Stimulated activated naive CD8-positive, alpha-beta T cell treated with anti-CD3 and anti-CD28 coated beads, Interleukin-15, Interleukin-2, amounts not matched to agents 100 ng/mL and 50 ng/mL, for 24 hours (primary cell): ENCODE data around the gene SIK3.
"Not testable (repeated sequence)": the region's sequence is repeated elsewhere in the genome, so short reads cannot be mapped to it uniquely, and the experiment has no call there.

ENCODE experiments used
- H3K27ac Mint-ChIP-seq: one replicate; pipeline ENCODE4 v1.8.0; 2021; ENCODE audit warnings: mild to moderate bottlenecking, mixed read lengths
- H3K27me3 Mint-ChIP-seq: one replicate; pipeline ENCODE4 v1.8.0; 2021; ENCODE audit warnings: mixed read lengths
- H3K36me3 Mint-ChIP-seq: one replicate; pipeline ENCODE4 v1.8.0; 2021; ENCODE audit warnings: low read depth, mixed read lengths
- H3K4me1 Mint-ChIP-seq: one replicate; pipeline ENCODE4 v1.8.0; 2021; ENCODE audit warnings: low read depth, mixed read lengths
- H3K4me3 Mint-ChIP-seq: one replicate; pipeline ENCODE4 v1.8.0; 2021; ENCODE audit warnings: mild to moderate bottlenecking, mixed read lengths
- H3K9me3 Mint-ChIP-seq: one replicate; pipeline ENCODE4 v1.8.0; 2021; ENCODE audit warnings: mixed read lengths

SIK3 gene

GRCh38 chr11:117054382-117054781, 43.8 kb downstream of the SIK3 start:
- Mint-ChIP-seq H3K27me3 (no peaks in the 10 kb centered on the region), H3K9me3 (no peaks in the 10 kb centered on the region)

GRCh38 chr11:117052196-117053149, 45.8 kb downstream of the SIK3 start:
- H3K9me3 Mint-ChIP-seq = no peaks in the 10 kb centered on the region
- no peak overlapping the region for H3K27ac Mint-ChIP-seq
- peaks cover 10% of the 10 kb centered on the region for H3K36me3 Mint-ChIP-seq
- H3K4me1 Mint-ChIP-seq = peaks cover 9% of the 10 kb centered on the region
- H3K27me3 Mint-ChIP-seq = no peaks in the 10 kb centered on the region
- no peak overlapping the region for H3K4me3 Mint-ChIP-seq

More at GRCh38 chr11:117054382-117054781, 43.8 kb downstream of the SIK3 start:
- Mint-ChIP-seq H3K4me1 (peaks cover 28% of the 10 kb centered on the region), H3K27ac (no peak overlapping the region), H3K4me3 (no peak overlapping the region), H3K36me3 (peaks cover 12% of the 10 kb centered on the region)

- not testable (repeated sequence) for H3K4me3 Mint-ChIP-seq, H3K27ac Mint-ChIP-seq, H3K36me3 Mint-ChIP-seq, H3K9me3 Mint-ChIP-seq, H3K27me3 Mint-ChIP-seq
- H3K4me1 Mint-ChIP-seq = peaks cover 17% of the 10 kb centered on the region
Observed at GRCh38 chr11:117050121-117050520, 48.1 kb downstream of the SIK3 start.

GRCh38 chr11:117046627-117047026, 51.6 kb downstream of the SIK3 start:
- not testable (repeated sequence) for H3K27me3 Mint-ChIP-seq, H3K4me3 Mint-ChIP-seq, H3K27ac Mint-ChIP-seq, H3K9me3 Mint-ChIP-seq
- Mint-ChIP-seq H3K4me1 (peaks cover 50% of the 10 kb centered on the region), H3K36me3 (peaks cover 17% of the 10 kb centered on the region)

GRCh38 chr11:117045956-117046355, 52.3 kb downstream of the SIK3 start:
- no peak overlapping the region for H3K27ac Mint-ChIP-seq
- no peak overlapping the region for H3K4me3 Mint-ChIP-seq
- H3K27me3 Mint-ChIP-seq = no peaks in the 10 kb centered on the region
- H3K36me3 Mint-ChIP-seq = peaks cover 17% of the 10 kb centered on the region
- H3K9me3 Mint-ChIP-seq = no peaks in the 10 kb centered on the region
- peaks cover 54% of the 10 kb centered on the region for H3K4me1 Mint-ChIP-seq

- Mint-ChIP-seq H3K27me3 (no peaks in the 10 kb centered on the region), H3K9me3 (no peaks in the 10 kb centered on the region), H3K4me1 (peaks cover 56% of the 10 kb centered on the region), H3K4me3 (no peak overlapping the region), H3K27ac (no peak overlapping the region), H3K36me3 (peaks cover 14% of the 10 kb centered on the region)
Observed at GRCh38 chr11:117045196-117045595, 53.0 kb downstream of the SIK3 start.

GRCh38 chr11:117044287-117045035, 53.8 kb downstream of the SIK3 start:
- H3K9me3 Mint-ChIP-seq = no peaks in the 10 kb centered on the region
- H3K27ac Mint-ChIP-seq = peak overlapping the region; percentile 26
- H3K36me3 Mint-ChIP-seq = peaks cover 14% of the 10 kb centered on the region
- peaks cover 63% of the 10 kb centered on the region for H3K4me1 Mint-ChIP-seq
- no peaks in the 10 kb centered on the region for H3K27me3 Mint-ChIP-seq
- H3K4me3 Mint-ChIP-seq = no peak overlapping the region

- no peak overlapping the region for H3K4me3 Mint-ChIP-seq
- H3K36me3 Mint-ChIP-seq = peaks cover 11% of the 10 kb centered on the region
- no peaks in the 10 kb centered on the region for H3K9me3 Mint-ChIP-seq
- H3K27me3 Mint-ChIP-seq = no peaks in the 10 kb centered on the region
- no peak overlapping the region for H3K27ac Mint-ChIP-seq
- H3K4me1 Mint-ChIP-seq = peaks cover 79% of the 10 kb centered on the region
Observed at GRCh38 chr11:117042689-117043088, 55.5 kb downstream of the SIK3 start.

- H3K36me3 Mint-ChIP-seq = peaks cover 8% of the 10 kb centered on the region
- H3K27ac Mint-ChIP-seq = peak overlapping the region; percentile 42
- no peaks in the 10 kb centered on the region for H3K9me3 Mint-ChIP-seq
- H3K27me3 Mint-ChIP-seq = no peaks in the 10 kb centered on the region
- H3K4me1 Mint-ChIP-seq = peaks cover 82% of the 10 kb centered on the region
- no peak overlapping the region for H3K4me3 Mint-ChIP-seq
Observed at GRCh38 chr11:117039900-117040299, 58.3 kb downstream of the SIK3 start.

- H3K9me3 Mint-ChIP-seq = no peaks in the 10 kb centered on the region
- peak overlapping the region; percentile 21 for H3K27ac Mint-ChIP-seq
- H3K36me3 Mint-ChIP-seq = peaks cover 6% of the 10 kb centered on the region
- H3K27me3 Mint-ChIP-seq = no peaks in the 10 kb centered on the region
- H3K4me1 Mint-ChIP-seq = peaks cover 76% of the 10 kb centered on the region
- no peak overlapping the region for H3K4me3 Mint-ChIP-seq
Observed at GRCh38 chr11:117039270-117039669, 59.0 kb downstream of the SIK3 start.

- peak overlapping the region; percentile 27 for H3K27ac Mint-ChIP-seq
- no peaks in the 10 kb centered on the region for H3K36me3 Mint-ChIP-seq
- H3K27me3 Mint-ChIP-seq = no peaks in the 10 kb centered on the region
- no peaks in the 10 kb centered on the region for H3K9me3 Mint-ChIP-seq
- peaks cover 72% of the 10 kb centered on the region for H3K4me1 Mint-ChIP-seq
- H3K4me3 Mint-ChIP-seq = peak overlapping the region; percentile 1
Observed at GRCh38 chr11:117037975-117038350, 60.3 kb downstream of the SIK3 start.

- Mint-ChIP-seq H3K9me3 (no peaks in the 10 kb centered on the region), H3K4me1 (peaks cover 66% of the 10 kb centered on the region), H3K27ac (peak overlapping the region; percentile 27), H3K27me3 (no peaks in the 10 kb centered on the region), H3K36me3 (no peaks in the 10 kb centered on the region), H3K4me3 (no peak overlapping the region)
Observed at GRCh38 chr11:117037279-117037974, 60.8 kb downstream of the SIK3 start.

GRCh38 chr11:117034901-117035300, 63.3 kb downstream of the SIK3 start:
- peaks cover 54% of the 10 kb centered on the region for H3K4me1 Mint-ChIP-seq
- peaks cover 5% of the 10 kb centered on the region for H3K36me3 Mint-ChIP-seq
- H3K27ac Mint-ChIP-seq = no peak overlapping the region
- no peaks in the 10 kb centered on the region for H3K27me3 Mint-ChIP-seq
- no peak overlapping the region for H3K4me3 Mint-ChIP-seq
- H3K9me3 Mint-ChIP-seq = no peaks in the 10 kb centered on the region

GRCh38 chr11:117026593-117027330, 71.5 kb downstream of the SIK3 start:
- Mint-ChIP-seq H3K27me3 (no peaks in the 10 kb centered on the region), H3K4me3 (peak overlapping the region; percentile 63), H3K9me3 (no peaks in the 10 kb centered on the region), H3K27ac (peak overlapping the region; percentile 88), H3K4me1 (peaks cover 84% of the 10 kb centered on the region), H3K36me3 (peaks cover 10% of the 10 kb centered on the region)
